ENCODE measurements around the gene LPAR1.

- no peak for TF ChIP-seq POLR2A (IDR thresholded peaks at IDR 0.05; ENCODE audit: low read length)
- no peak for TF ChIP-seq GATA1 (IDR thresholded peaks at IDR 0.05; ENCODE audit: low read depth, low read length)
Observed at GRCh38 chr9:110874963-110875674, 163.2 kb downstream of the LPAR1 start.

Measured in erythroblast (primary cell).